Measurements from ENCODE around the gene ASPSCR1.

ASPSCR1 gene

DNA sequence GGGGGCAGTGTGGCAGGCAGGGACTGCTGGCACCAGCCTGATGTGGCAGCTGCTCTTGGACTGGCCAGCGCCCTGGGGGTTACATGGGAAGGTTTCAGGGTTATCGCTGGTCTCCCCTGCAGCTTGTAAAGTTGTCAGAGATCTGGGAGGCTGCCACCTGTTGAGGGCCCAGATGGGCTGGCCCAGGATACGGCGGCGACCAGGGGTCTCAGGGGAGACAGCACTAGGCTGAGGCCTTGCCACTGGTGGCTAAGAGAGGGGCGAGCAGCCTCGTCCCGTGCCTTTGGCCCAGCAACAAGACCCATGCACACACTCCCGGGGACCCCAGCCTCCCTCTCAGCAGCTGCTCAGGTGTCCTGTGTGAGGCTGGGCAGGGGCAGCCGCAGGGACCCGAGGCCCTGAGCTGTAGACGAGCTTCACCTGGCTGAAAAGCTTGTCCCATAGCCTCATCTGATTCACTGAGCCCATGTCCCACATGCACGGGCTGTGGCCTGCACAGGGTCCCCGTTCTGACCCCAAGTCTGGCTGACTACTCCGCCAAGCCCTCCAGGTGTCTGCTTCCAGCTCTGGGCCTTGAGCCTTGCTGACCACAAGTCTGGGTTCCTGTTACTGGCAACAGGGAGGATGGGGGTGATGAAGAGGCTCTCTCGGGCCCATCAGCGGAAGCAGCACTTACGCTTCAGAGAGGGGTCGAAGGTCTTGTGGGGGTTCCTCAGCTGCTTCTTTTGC lies 82.0 kb downstream of the ASPSCR1 start:
- no peak for DNase-seq

DNA sequence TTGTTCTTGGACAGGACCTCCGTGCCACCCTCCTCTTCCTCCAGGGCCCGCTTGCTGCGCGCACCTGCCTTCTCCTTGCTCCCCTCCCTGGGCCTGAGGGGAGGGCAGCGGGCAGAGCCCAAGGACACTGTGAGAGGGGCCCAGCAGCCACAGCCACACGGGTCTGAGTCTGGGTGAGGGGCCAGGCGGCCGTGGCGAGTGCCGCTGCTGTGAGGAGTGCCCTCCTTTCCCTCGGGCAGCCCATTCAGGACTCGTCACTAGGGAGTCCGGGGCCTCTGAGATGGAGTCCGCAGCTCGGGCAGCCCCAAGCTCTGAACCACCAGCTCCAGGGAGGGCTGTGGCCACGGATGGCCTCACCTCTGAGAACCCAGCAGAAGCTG lies 82.6 kb downstream of the ASPSCR1 start:
- DNase-seq: no peak

DNA sequence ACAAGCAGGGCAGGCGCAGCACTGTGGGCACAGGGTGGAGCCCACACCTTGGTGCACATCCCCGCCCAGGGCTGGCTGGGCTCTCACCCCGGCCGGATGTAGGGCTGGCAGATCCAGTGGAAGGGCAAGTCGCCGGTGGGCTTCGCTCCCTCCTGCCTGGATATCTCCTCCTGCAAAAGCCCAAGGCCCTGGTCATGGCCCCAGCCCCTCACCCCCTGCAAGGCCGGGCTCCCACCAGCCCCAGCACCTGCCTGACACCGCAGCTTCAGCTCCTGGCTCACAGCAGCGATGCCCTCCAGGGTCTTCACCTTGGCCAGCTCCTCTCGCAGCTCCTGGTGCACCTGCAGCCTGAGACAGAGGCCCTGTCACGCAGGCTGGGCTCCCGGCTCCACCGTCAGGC lies 83.2 kb downstream of the ASPSCR1 start:
- DNase-seq: no peak

DNA sequence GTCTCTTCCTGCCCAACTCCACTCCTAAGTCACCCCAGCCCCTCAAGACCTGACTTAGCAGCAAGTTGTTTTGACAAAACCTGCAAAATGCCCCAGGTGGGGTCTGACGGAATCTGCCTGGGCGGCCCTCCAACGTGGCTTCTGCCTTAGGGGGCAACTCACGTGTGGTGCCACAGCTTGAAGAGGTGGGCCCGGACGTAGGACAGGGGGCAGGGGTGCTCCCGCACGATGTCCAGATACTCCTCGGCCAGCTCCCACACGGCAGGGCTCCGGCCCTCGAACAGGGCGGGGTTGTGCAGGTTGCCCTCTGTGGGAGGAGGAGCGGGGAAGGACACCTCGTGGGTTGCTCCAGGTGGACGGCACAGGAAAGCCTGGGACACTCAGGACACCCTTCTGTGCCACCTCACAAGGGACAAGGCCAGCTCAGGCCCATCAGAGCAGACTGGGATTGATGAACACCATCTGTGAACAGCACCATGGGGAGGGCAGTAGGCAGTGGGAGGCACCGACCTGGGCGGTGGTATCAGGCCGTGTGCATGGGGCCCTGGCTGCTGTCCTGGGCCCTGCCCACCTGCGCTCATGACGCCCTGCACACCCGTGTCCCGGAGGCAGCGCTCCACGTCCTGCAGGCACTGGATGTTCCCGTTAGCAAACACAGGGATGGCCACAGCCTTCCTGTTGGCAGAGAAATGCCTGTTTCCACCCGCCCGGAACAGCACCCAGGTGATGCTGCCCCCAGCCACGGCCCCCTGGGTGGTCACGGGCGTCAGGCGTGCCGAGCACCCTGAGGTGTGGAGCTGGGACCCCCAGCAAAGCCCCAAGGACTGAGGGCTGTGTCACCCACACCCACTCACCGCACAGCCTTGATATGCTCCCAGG lies 83.9 kb downstream of the ASPSCR1 start:
- DNase-seq: no peak

DNA sequence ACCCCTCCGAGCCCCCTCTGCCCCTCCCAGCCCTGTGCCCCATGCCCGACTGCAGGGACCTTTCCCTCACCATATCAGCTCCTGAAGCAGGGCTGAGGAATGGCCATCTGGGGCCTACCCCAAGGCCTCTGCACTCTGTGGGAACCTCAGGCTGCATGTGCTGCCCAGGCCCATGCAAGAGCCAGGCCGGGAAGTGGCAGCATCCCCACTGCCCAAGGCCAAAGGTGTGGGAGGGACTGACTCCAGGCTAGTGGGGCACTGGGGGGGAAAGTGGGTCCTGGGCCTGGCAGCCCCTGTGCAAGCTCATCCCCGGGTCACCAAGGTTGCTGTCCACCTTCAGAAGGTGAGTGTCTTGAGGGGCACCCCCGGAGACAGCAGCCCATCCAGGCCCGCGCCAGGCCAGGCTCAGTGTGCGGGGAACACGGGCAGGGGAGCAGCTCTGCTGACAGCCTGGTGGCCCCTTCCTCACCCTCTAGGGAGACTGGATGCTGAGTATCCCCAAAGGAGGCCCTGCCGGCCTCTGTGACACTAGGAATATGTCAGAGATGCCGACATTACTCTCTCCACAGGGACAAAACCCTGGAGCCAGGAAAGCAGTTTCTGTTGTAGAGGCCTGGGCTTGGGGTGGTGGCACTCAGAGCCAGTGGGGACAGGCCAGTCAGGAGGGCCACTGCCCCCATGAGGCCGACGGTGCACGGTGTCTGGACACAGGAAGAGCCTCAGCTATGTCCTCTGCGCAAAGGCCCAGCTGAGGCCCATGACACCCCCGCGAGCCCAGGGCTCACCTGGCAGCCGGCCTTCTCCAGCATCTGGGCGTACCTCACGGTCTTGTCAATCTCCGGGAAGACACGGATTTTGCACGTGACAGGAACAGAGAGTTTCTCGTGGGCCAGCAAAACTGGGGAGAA lies 84.9 kb downstream of the ASPSCR1 start:
- DNase-seq: no peak

DNA sequence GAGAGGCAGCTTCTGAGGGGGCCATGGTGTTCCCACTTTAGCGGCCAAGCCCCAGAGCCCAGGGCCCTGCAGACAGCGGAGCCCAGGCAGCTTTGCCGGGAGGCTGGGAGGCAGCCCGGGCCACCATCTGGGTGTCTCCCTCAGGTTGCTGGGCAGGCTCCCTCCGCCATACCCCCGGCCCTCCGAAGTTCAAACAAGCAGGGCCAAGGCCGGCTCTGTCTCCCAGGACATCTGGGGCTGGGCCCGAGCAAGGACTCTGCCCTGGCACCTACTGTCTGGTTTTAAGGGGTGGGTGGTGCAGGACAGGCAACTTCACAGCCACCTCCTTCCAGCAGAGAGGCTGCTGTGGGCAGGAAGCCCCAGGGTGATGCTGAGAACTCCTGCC lies 85.5 kb downstream of the ASPSCR1 start:
- no peak for DNase-seq

DNA sequence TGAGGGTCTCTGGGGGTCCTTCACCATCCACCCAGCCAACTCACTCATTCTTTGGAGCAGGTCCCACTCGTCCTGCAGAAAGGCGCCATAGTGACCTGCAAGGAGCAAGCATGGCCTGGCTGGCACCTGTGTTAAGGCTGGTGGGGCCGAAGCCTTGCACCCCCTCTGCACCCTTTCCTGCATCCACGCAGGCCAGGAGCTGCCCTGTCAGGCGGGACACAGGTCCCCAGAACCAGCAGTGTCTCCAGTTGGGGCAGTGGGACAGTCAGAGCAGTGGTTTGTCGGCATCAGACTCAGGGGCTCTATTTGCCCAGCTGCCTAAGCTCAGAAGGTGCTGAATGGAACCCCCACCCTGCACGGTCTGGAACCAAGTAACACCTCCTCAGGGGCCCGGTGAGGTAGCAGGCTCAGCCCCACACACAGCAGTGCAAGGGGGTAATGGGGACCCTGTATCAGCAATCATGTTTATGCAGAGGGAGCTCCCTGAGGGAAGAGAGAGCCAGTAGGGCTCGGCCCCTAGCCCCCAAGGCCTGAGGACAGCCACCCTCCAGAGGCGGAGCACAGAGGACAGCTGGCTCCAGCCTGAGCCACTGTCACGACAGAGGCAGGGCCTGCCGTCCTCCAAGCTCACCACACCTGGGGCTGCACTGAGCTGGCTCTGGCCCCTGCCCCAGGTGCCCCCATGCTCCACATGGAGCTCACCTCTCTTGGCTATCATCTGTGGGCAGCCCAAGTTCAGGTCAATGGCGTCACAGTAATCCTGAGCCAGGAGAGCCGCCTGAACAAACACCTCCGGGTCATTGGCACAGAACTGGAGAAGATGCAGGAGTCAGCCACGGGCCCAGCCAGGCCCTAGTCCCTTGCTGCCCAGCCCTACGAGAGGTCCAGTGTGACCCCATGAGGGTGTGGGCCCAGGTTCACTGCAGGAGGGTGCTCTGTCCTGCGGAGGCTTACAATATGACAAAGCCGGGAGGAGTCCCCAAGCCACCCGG lies 86.3 kb downstream of the ASPSCR1 start:
- no peak for DNase-seq

DNA sequence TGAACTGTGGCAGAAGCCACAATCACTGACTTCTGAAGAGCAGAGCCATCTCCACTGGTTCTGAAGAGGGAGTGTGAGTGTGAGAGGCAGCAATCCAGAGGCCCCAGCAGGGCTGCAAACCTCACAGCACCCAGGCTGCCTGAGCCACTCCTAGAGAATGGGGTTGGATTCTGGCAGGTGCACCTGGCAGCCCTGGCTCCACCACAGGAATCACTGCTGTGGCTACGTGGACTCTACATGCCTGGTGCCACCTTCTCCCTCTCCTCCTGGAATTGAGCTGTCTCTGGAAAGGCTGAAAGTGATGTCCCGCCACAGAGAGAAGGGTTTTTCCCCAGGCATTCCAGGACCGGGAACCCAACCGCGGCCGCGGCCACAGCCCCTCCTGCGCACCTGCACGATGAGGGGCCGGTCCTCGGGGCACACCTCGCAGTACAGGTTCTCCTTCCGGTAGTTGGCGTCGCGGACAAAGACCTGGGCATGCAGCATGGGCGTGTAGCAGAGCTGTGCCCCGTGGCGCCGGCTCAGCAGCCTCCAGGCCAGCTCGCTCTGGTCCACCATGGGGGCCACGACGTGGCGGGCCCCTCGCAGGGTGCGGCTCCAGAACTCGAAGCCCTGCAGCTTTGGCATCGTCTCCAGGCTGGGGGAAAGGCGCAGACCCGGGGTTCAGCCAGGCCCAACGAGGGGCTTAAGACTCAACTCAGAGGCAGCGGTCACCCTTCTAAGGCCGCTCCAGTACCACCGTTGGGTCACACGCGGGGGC lies 87.2 kb downstream of the ASPSCR1 start:
- DNase-seq: no peak

DNA sequence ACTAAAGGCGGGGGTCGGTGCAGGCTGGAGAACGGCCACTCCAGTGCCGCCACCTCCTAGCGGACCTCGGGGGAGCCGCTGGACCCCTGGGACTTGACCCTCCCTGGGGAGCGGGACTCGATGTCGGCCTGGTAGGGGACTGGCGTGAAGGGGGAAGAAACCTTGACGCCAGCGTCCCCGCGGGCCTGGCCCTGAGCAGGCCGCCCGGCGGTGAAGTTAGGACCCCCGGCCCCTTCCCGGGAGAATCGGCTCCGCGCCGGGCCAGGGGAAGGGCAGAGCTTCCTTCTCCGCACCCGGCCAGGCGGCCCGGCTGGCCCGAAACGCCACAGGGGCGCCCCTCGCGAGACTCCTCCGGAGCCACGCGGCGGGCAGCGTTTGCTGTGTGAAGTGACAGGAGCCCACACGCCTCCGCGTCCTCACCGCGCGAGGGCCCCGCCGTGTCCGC lies 87.8 kb downstream of the ASPSCR1 start:
- no peak for DNase-seq

DNA sequence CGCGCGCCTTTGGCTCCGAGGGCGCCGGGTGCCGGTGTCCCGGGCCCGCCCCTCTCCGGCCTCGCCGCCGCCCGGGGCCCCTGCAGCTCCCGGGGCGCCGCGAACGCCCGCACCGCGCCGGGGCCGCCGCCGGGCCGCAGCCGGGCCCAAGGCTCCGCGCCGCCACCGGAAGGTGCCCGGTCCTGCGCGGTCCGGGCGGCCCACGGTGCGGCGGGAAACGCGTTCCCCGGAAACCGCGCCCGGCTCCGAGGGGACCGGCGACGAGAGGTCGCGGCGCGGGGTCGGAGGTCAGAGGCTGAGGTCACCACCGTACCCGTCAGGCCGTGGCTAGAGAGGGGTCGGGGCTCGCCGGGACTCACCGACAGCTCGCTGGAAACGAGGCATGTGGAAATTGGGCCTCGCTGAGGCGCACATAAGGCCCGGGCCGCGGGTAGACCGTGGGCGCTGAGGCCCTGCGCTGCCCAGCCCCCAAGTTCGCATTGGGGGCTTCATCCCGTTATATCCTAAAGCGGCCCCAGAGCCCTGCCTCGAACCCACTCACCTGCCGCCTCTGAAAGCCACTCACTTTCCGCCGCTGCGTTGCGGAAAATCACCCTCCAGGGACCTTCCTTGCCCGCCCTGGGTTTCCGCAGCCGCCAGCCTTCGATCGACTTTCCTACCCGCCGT lies 88.3 kb downstream of the ASPSCR1 start, which contains the start of gene DUS1L:
DUS1L (minus strand) TSS at position 167 of the 666 bp plus-strand sequence. CDS start 745 bp downstream, outside the sequence.
- peak; percentile 61 for DNase-seq

Measured in CD4-positive, alpha-beta T cell treated with Interferon gamma for 1 hour (primary cell).